K562 (cell line): ENCODE data around the gene UBE2D3. TPM values are rescaled to one million over a fixed set of nuclear protein-coding genes. Genes with fewer than 3 reads are reported as not detected.

ENCODE experiments used
- ATAC-seq: fragments of 200-7000 bp; cut with Tn5 transposase; 3 replicates; pipeline ENCODE4 v1.9.1; 2020; ENCODE audit warnings: moderate library complexity
- BruUV-seq: library from RNA; stranded (reverse); fragments of 400-500 nt; replicated peaks from 2 replicates; lab custom pipeline; 2021; lab: Mats Ljungman, UMichigan
- CTCF ChIA-PET: fragments of 300-600 bp; formaldehyde crosslinking; extraction: SDS; loops from one replicate; lab custom pipeline; 2021; ENCODE audit warnings: low intra/inter-chr PET ratio; lab: Yijun Ruan, JAX
- POLR2A ChIA-PET: fragments of 300-600, 350-650 bp; sonication (Branson Sonifier 250); formaldehyde crosslinking; extraction: SDS; loops from one replicate; lab custom pipeline; 2021; ENCODE audit warnings: antibody characterized with exemption, inconsistent platforms; lab: Yijun Ruan, JAX
- DNase-seq, 4 experiments: peaks; one replicate each; pipeline versions ENCODE4 v3.0.0 to v3.0.0-alpha.2; 2011 to 2018; ENCODE audit warnings: low spot score in 3 of 4, mixed read lengths in 3 of 4; ENCODE audit errors: extremely low read depth in 1 of 4
- FAIRE-seq: peaks from 2 replicates; lab custom pipeline; 2011; peaks lifted over from hg19 to GRCh38; lab: Jason Lieb, UNC
- H2AFZ ChIP-seq: 2 replicates; pipeline ENCODE4 v1.6.0; 2011; ENCODE audit warnings: low read depth, low read length, control low read depth, inconsistent platforms
- H3K27ac ChIP-seq: fragments of 200-600 bp; 3 replicates; pipeline ENCODE4 v1.8.0; 2011; ENCODE audit warnings: low read depth, mild to moderate bottlenecking, control low read depth, inconsistent platforms, low read length, moderate library complexity, mixed read lengths; ENCODE audit errors: extremely low read depth
- H3K27me3 ChIP-seq, 2 experiments: fragments of 300-600 bp in 1 of 2; 2 replicates in 1 of 2; 3 replicates in 1 of 2; pipeline versions ENCODE4 v1.6.0 to v1.8.0; 2011; ENCODE audit warnings: inconsistent platforms in 2 of 2, low read length in 2 of 2, mild to moderate bottlenecking in 1 of 2, mixed read lengths in 1 of 2, moderate library complexity in 1 of 2; ENCODE audit not compliant: control insufficient read depth in 2 of 2, insufficient read depth in 2 of 2
- H3K36me3 ChIP-seq: fragments of 300-600 bp; 3 replicates; pipeline ENCODE4 v1.8.0; 2011; ENCODE audit warnings: mild to moderate bottlenecking, low read length, inconsistent platforms; ENCODE audit not compliant: control insufficient read depth, insufficient read depth
- H3K4me1 ChIP-seq, 2 experiments: fragments of 200-600 bp in 1 of 2; replicated peaks in 1 of 2; 2 replicates in 1 of 2; 3 replicates in 1 of 2; pipeline versions ENCODE4 v1.5.1 to v1.8.0; 2011; ENCODE audit warnings: inconsistent platforms in 2 of 2, low read length in 2 of 2, mild to moderate bottlenecking in 1 of 2, mixed read lengths in 1 of 2, moderate library complexity in 1 of 2; ENCODE audit not compliant: control insufficient read depth in 2 of 2, insufficient read depth in 2 of 2
- H3K4me2 ChIP-seq: 2 replicates; pipeline ENCODE4 v1.6.1; 2011; ENCODE audit warnings: low read length, control low read depth, inconsistent platforms, mixed read lengths; ENCODE audit not compliant: insufficient read depth
- H3K4me3 ChIP-seq: fragments of 200-600 bp; sonication (generic), shearing (Covaris generic); 2 replicates; pipeline ENCODE4 v1.5.1; 2016; ENCODE audit warnings: control low read depth, inconsistent platforms
- H3K79me2 ChIP-seq: fragments of 200-600 bp; 3 replicates; pipeline ENCODE4 v1.8.0; 2011; ENCODE audit warnings: low read length, inconsistent platforms; ENCODE audit not compliant: control insufficient read depth, insufficient read depth
- H3K9ac ChIP-seq, 2 experiments: 2 replicates each; pipeline versions ENCODE4 v1.6.0 to v1.6.1; 2011; ENCODE audit warnings: low read depth in 2 of 2, low read length in 2 of 2, control low read depth in 1 of 2, inconsistent platforms in 1 of 2, mild to moderate bottlenecking in 1 of 2, mixed read lengths in 1 of 2; ENCODE audit not compliant: insufficient read depth in 1 of 2
- H3K9me1 ChIP-seq: one replicate; pipeline ENCODE4 v1.6.0; 2011; ENCODE audit warnings: inconsistent platforms, mild to moderate bottlenecking, low read length, moderate library complexity; ENCODE audit not compliant: control insufficient read depth, insufficient read depth
- H3K9me3 ChIP-seq: replicated peaks from 2 replicates; pipeline ENCODE4 v1.5.1; 2011; ENCODE audit warnings: low read depth, low read length, inconsistent platforms; ENCODE audit not compliant: control insufficient read depth, insufficient read depth
- H4K20me1 ChIP-seq: replicated peaks from 2 replicates; pipeline ENCODE4 v1.6.1; 2011; ENCODE audit warnings: low read length, inconsistent platforms, mixed read lengths; ENCODE audit not compliant: control insufficient read depth, insufficient read depth
- ASH1L ChIP-seq: fragments of 450-650 bp; IDR thresholded peaks from 2 replicates; pipeline ENCODE4 v1.6.1; 2018; ENCODE audit warnings: borderline replicate concordance, mild to moderate bottlenecking, low read depth; ENCODE audit not compliant: partially characterized antibody
- BCL6 ChIP-seq: fragments of 250-450 bp; sonication (Bioruptor Pico); IDR thresholded peaks from 2 replicates; pipeline ENCODE4 v1.4.0; 2020
- FOXK2 ChIP-seq, 2 experiments: fragments of 450-650 bp; IDR thresholded peaks in 1 of 2; conservative IDR thresholded peaks in 1 of 2; 2 replicates each; pipeline ENCODE4 v1.6.1; 2016; ENCODE audit warnings: low read depth in 2 of 2, mild to moderate bottlenecking in 1 of 2
- MXI1 ChIP-seq: IDR thresholded peaks from 2 replicates; pipeline ENCODE4 v1.6.1; 2011; ENCODE audit warnings: low read depth, mild to moderate bottlenecking, improper control_type of control experiment, low read length
- RBM15 ChIP-seq: fragments of 200-400 bp; formaldehyde crosslinking; IDR thresholded peaks from 2 replicates; pipeline ENCODE4 v1.6.1; 2018; ENCODE audit warnings: mild to moderate bottlenecking, low read length, moderate library complexity; ENCODE audit not compliant: insufficient read depth
- RBM39 ChIP-seq: fragments of 200-400 bp; formaldehyde crosslinking; optimal IDR thresholded peaks from 2 replicates; pipeline ENCODE3; 2018; ENCODE audit warnings: low read depth, low read length
- TEAD4 ChIP-seq, 2 experiments: sonication (generic) in 1 of 2; formaldehyde crosslinking in 1 of 2; IDR thresholded peaks; 2 replicates each; pipeline versions ENCODE4 v1.6.1 to v1.8.0; 2012 to 2022; ENCODE audit warnings: borderline replicate concordance in 1 of 2, inconsistent platforms in 1 of 2, low read length in 1 of 2, mild to moderate bottlenecking in 1 of 2, missing genetic modification reagents in 1 of 2
- WGBS: fragments of 100-300 bp; shearing (Covaris generic); methylation state at CpG from one replicate; pipeline ENCODE4 v1.1.6; 2016; ENCODE audit warnings: low coverage, mixed read lengths; ENCODE audit not compliant: insufficient coverage; ENCODE audit errors: missing lambda C conversion rate; 5-methylcytosine and 5-hydroxymethylcytosine counted together
- in situ Hi-C: fragments of 300-500 bp; cut with MboI; formaldehyde crosslinking; loops from 4 replicates; pipeline ENCODE4 v1.15.0; 2018; ENCODE audit warnings: inconsistent platforms, mixed read lengths
- intact Hi-C: fragments of 100-400 bp; cut with micrococcal nuclease; formaldehyde crosslinking; loops from 2 replicates; pipeline ENCODE4 v1.14.2; 2022
- polyA plus RNA-seq, 8 experiments: library from polyadenylated mRNA; depleted of rRNA in 4 of 8; stranded (reverse) in 5 of 8; unstranded in 3 of 8; fragments of >200 nt; fragmentation: Nextera tagmentation in 2 of 8; fragmentation: Illumina TruSeq in 1 of 8; extraction: Ambion mirVana in 2 of 8; extraction: Trizol in 1 of 8; gene quantifications; 2 replicates each; pipeline versions ENCODE4 v1.2.1 to v1.2.3, GENCODE V29; 2011 to 2014; ENCODE audit warnings: inconsistent platforms in 1 of 8, missing spikeins in 1 of 8
- total RNA-seq, 7 experiments: library from RNA; depleted of rRNA in 6 of 7; stranded (reverse); fragments of >200 nt in 6 of 7; fragmentation: Illumina TruSeq in 2 of 7; extraction: Trizol in 2 of 7; gene quantifications; 2 replicates each; pipeline versions ENCODE4 v1.2.1 to v1.2.3, GENCODE V29; 2011 to 2021; ENCODE audit warnings: low replicate concordance in 1 of 7
- TF ChIP-seq, protein P1 (sequence below): fragments of 250-450 bp; sonication (Bioruptor Pico); IDR thresholded peaks from 2 replicates; pipeline ENCODE4 v1.4.0; 2020
- TF ChIP-seq, protein P2 (sequence below): sonication (generic); formaldehyde crosslinking; IDR thresholded peaks from 2 replicates; pipeline ENCODE4 v1.8.0; 2022; ENCODE audit warnings: missing genetic modification reagents, mild to moderate bottlenecking, borderline replicate concordance

The UBE2D3 gene
- total and polyA plus RNA-seq, 9 of the 15 experiments (the other 6 are each of a cell fraction or from before 2014, with no cell fraction given): 191 to 618 (median 292) TPM

GRCh38 chr4:102842367-102842766, 15.0 kb upstream of the UBE2D3 start:
- WGBS: 31% methylated on average over 3 of the region's 3 CpGs
- H3K27ac ChIP-seq: no peak overlapping the region
- no peak for ATAC-seq
- ChIA-PET CTCF (no interaction called here), POLR2A (no interaction called here)
- H3K36me3 ChIP-seq: peaks cover 3% of the 10 kb centered on the region; the same call in 1 of the 3 replicates
- no peak overlapping the region for H3K9ac ChIP-seq
- DNase-seq: no peak
- no peaks in the 10 kb centered on the region for H3K9me1 ChIP-seq
- no peaks in the 10 kb centered on the region; the same call in 2 of the 3 replicates for H3K79me2 ChIP-seq
- in situ Hi-C loops: no loop called here
- no peaks in the 10 kb centered on the region for H4K20me1 ChIP-seq
- intact Hi-C loops: no loop called here
- H2AFZ ChIP-seq: no peak overlapping the region
- no peak for TF ChIP-seq ASH1L
- TF ChIP-seq, protein P1, sequence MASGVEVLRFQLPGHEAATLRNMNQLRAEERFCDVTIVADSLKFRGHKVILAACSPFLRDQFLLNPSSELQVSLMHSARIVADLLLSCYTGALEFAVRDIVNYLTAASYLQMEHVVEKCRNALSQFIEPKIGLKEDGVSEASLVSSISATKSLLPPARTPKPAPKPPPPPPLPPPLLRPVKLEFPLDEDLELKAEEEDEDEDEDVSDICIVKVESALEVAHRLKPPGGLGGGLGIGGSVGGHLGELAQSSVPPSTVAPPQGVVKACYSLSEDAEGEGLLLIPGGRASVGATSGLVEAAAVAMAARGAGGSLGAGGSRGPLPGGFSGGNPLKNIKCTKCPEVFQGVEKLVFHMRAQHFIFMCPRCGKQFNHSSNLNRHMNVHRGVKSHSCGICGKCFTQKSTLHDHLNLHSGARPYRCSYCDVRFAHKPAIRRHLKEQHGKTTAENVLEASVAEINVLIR (CRISPR knock-in tag): no peak
- no peak for TF ChIP-seq FOXK2 (conservative IDR thresholded peaks at IDR 0.05 in 1 of 2, IDR thresholded peaks at IDR 0.05 in 1 of 2; ENCODE audit: low read depth in 2 of 2)
- TF ChIP-seq, protein P2, sequence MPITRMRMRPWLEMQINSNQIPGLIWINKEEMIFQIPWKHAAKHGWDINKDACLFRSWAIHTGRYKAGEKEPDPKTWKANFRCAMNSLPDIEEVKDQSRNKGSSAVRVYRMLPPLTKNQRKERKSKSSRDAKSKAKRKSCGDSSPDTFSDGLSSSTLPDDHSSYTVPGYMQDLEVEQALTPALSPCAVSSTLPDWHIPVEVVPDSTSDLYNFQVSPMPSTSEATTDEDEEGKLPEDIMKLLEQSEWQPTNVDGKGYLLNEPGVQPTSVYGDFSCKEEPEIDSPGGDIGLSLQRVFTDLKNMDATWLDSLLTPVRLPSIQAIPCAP: no peak
- no peak for TF ChIP-seq TEAD4 (IDR thresholded peaks at IDR 0.05; ENCODE audit: low read length)
- no peak for TF ChIP-seq TEAD4 (CRISPR knock-in tag; IDR thresholded peaks at IDR 0.05; ENCODE audit: borderline replicate concordance)
- TF ChIP-seq RBM39: no peak
- no peak for TF ChIP-seq RBM15
- TF ChIP-seq MXI1: no peak
- TF ChIP-seq BCL6 (CRISPR knock-in tag): no peak
- H3K4me3 ChIP-seq: no peak overlapping the region
- H3K4me1 ChIP-seq: no peaks in the 10 kb centered on the region
- no peak for FAIRE-seq
- H3K4me2 ChIP-seq: no peak overlapping the region
- no peaks in the 10 kb centered on the region for H3K27me3 ChIP-seq
- H3K9me3 ChIP-seq: no peaks in the 10 kb centered on the region
- BruUV-seq: no TSS peak
